Purkinje cell (primary cell): ENCODE measurements around the gene PLEKHG4B. TPM values are rescaled to one million over a fixed set of nuclear protein-coding genes. Genes with fewer than 3 reads are reported as not detected.

Experiments used
- polyA plus RNA-seq: library from polyadenylated mRNA; unstranded; fragments of >200 nt; fragmentation: Nextera tagmentation; gene quantifications from 2 replicates; pipeline ENCODE4 v1.2.1, GENCODE V29; 2014

PLEKHG4B gene
- 0.14 and 0.19 TPM in 2 replicates for polyA plus RNA-seq

GRCh38 chr5:91556-92263 is at the start of gene PLEKHG4B:
Gene PLEKHG4B (plus strand): TSS chr5:92168. CDS start chr5:92232, 64 bp downstream.

GRCh38 chr5:191036-191948 is 99.3 kb downstream of the PLEKHG4B start, which contains the start of gene LRRC14B:
Gene LRRC14B (plus strand): TSS chr5:191495. CDS start chr5:191539, 44 bp downstream.

GRCh38 chr5:217494-218456 is 125.8 kb downstream of the PLEKHG4B start, which contains the start of the genes CCDC127 and SDHA:
Gene CCDC127 (minus strand): TSS chr5:218153. CDS start chr5:216849, 1,304 bp downstream.
Gene SDHA (plus strand): TSS chr5:218320. CDS start chr5:218356, 36 bp downstream.

Other genes starting within 250 kb of the PLEKHG4B start
- not detected in 2 replicates for gene LRRC14B, start 99.3 kb downstream of the PLEKHG4B start, polyA plus RNA-seq
- 22.3 and 30.3 TPM in 2 replicates for gene CCDC127, start 126.0 kb downstream of the PLEKHG4B start, polyA plus RNA-seq
- gene SDHA, start 126.2 kb downstream of the PLEKHG4B start, polyA plus RNA-seq: 131 and 144 TPM in 2 replicates
- gene PDCD6, start 179.5 kb downstream of the PLEKHG4B start, polyA plus RNA-seq: 154 and 254 TPM in 2 replicates
- gene AHRR, start 229.5 kb downstream of the PLEKHG4B start, polyA plus RNA-seq: not detected in 2 replicates